K562 (cell line): ENCODE measurements around the gene NFATC1.

Experiments
- BHLHE40 ChIP-seq: IDR thresholded peaks from 2 replicates; pipeline ENCODE4 v1.6.1; 2011; ENCODE audit warnings: low read length, improper control_type of control experiment
- CREB1 ChIP-seq, 2 experiments: sonication (generic) in 1 of 2; formaldehyde crosslinking in 1 of 2; IDR thresholded peaks; 2 replicates each; pipeline versions ENCODE4 v1.6.1 to v1.8.0; 2012 to 2022; ENCODE audit warnings: inconsistent platforms in 1 of 2, mild to moderate bottlenecking in 1 of 2, missing genetic modification reagents in 1 of 2, moderate library complexity in 1 of 2
- HCFC1 ChIP-seq: IDR thresholded peaks from 2 replicates; pipeline ENCODE4 v1.6.1; 2012; ENCODE audit warnings: low read depth, low read length, improper control_type of control experiment
- LARP7 ChIP-seq: fragments of 450-650 bp; IDR thresholded peaks from 2 replicates; pipeline ENCODE4 v1.6.1; 2016
- PCBP1 ChIP-seq: fragments of 200-400 bp; formaldehyde crosslinking; IDR thresholded peaks from 2 replicates; pipeline ENCODE4 v1.6.1; 2018; ENCODE audit warnings: mild to moderate bottlenecking, low read depth, low read length; ENCODE audit not compliant: poor library complexity, severe bottlenecking
- POLR2A ChIP-seq: fragments of 450-650 bp; conservative IDR thresholded peaks from 2 replicates; pipeline ENCODE4 v1.6.1; 2016
- ZHX1 ChIP-seq: fragments of 150-350 bp; conservative IDR thresholded peaks from 2 replicates; pipeline ENCODE4 v1.6.1; 2014; ENCODE audit warnings: low read length
- ZNF707 ChIP-seq: fragments of 250-450 bp; sonication (Bioruptor Pico); conservative IDR thresholded peaks from 2 replicates; pipeline ENCODE4 v1.8.0; 2022; ENCODE audit warnings: inconsistent platforms, mild to moderate bottlenecking, moderate library complexity
- TF ChIP-seq, protein P1 (sequence below), 3 experiments: IDR thresholded peaks in 2 of 3; conservative IDR thresholded peaks in 1 of 3; 2 replicates each; pipeline ENCODE4 v1.5.1; 2011 to 2012; ENCODE audit warnings: low read length in 3 of 3, mild to moderate bottlenecking in 3 of 3, control low read depth in 2 of 3, improper control_type of control experiment in 1 of 3, inconsistent platforms in 1 of 3, low read depth in 1 of 3, mixed read lengths in 1 of 3, moderate library complexity in 1 of 3; ENCODE audit not compliant: insufficient read depth in 2 of 3
- TF ChIP-seq, protein P2 (sequence below): IDR thresholded peaks from 3 replicates; pipeline ENCODE4 v1.6.1; 2011; ENCODE audit warnings: borderline replicate concordance, mild to moderate bottlenecking; ENCODE audit not compliant: insufficient read length, insufficient read depth

- TF ChIP-seq, protein P1, sequence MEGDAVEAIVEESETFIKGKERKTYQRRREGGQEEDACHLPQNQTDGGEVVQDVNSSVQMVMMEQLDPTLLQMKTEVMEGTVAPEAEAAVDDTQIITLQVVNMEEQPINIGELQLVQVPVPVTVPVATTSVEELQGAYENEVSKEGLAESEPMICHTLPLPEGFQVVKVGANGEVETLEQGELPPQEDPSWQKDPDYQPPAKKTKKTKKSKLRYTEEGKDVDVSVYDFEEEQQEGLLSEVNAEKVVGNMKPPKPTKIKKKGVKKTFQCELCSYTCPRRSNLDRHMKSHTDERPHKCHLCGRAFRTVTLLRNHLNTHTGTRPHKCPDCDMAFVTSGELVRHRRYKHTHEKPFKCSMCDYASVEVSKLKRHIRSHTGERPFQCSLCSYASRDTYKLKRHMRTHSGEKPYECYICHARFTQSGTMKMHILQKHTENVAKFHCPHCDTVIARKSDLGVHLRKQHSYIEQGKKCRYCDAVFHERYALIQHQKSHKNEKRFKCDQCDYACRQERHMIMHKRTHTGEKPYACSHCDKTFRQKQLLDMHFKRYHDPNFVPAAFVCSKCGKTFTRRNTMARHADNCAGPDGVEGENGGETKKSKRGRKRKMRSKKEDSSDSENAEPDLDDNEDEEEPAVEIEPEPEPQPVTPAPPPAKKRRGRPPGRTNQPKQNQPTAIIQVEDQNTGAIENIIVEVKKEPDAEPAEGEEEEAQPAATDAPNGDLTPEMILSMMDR (IDR thresholded peaks at IDR 0.05 in 2 of 3, conservative IDR thresholded peaks at IDR 0.05 in 1 of 3; ENCODE audit: insufficient read depth in 2 of 3, low read depth in 1 of 3, low read length in 3 of 3): no peak
- TF ChIP-seq ZNF707: no peak
- TF ChIP-seq, protein P2, sequence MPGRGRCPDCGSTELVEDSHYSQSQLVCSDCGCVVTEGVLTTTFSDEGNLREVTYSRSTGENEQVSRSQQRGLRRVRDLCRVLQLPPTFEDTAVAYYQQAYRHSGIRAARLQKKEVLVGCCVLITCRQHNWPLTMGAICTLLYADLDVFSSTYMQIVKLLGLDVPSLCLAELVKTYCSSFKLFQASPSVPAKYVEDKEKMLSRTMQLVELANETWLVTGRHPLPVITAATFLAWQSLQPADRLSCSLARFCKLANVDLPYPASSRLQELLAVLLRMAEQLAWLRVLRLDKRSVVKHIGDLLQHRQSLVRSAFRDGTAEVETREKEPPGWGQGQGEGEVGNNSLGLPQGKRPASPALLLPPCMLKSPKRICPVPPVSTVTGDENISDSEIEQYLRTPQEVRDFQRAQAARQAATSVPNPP: no peak
- TF ChIP-seq LARP7: no peak
- no peak for TF ChIP-seq BHLHE40
- TF ChIP-seq ZHX1: no peak
- no peak for TF ChIP-seq PCBP1
- TF ChIP-seq CREB1 (IDR thresholded peaks at IDR 0.05): no peak
- no peak for TF ChIP-seq CREB1 (CRISPR knock-in tag; IDR thresholded peaks at IDR 0.05)
- TF ChIP-seq POLR2A: no peak
- no peak for TF ChIP-seq HCFC1
Observed at GRCh38 chr18:79406708-79407107, 11.0 kb downstream of the NFATC1 start.
